Measurements from ENCODE around the gene UNC5B. TPM values are rescaled to one million over a fixed set of nuclear protein-coding genes. Genes with fewer than 3 reads are reported as not detected.

UNC5B gene
- polyA plus RNA-seq, 4 donors = 44.7 to 106 (median 49.3) TPM

DNA sequence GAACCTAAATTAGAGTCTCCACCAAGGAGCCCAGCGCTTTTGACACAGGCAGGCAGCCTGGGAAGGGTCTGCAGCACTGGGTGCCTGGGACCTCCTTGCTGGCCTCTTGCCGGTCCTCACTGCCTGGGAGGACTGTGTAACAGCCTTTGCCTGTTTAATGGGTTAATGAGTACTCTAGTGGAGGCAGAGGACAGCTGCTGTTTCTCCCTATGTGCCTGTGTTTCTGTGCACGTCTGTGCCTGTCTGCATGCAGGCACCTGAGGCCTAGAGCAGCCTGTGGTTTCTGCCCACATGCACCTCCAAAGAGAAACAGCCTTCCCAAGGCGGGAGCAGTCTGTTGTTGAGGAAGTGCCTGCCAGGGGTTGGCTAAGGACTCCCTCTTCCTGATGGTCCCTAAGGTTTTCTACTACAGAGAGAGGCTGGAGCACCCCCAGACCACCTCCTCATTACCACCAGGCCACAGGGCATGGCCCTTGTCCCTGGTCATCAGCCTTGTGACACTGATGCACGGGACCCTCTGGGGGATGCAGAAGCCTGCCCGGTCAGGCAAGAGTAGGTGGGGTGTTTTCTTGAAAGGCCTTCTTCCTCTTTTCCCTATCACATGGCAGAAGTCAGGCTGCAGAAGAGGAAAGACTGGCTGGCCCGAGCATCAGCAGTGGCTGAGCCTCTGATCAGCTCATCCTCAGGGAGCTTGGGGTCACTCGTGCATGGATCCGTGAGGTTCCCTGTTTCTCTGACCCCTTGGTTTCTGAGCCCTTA is 120.9 kb downstream of the UNC5B start:
- DNase-seq (ENCODE audit: low read depth in 4 of 4, low spot score in 3 of 4) = no peak

GRCh38 chr10:71334221-71334791 is 121.9 kb downstream of the UNC5B start:
- no peak for DNase-seq (ENCODE audit: low read depth in 4 of 4, low spot score in 3 of 4)

DNA sequence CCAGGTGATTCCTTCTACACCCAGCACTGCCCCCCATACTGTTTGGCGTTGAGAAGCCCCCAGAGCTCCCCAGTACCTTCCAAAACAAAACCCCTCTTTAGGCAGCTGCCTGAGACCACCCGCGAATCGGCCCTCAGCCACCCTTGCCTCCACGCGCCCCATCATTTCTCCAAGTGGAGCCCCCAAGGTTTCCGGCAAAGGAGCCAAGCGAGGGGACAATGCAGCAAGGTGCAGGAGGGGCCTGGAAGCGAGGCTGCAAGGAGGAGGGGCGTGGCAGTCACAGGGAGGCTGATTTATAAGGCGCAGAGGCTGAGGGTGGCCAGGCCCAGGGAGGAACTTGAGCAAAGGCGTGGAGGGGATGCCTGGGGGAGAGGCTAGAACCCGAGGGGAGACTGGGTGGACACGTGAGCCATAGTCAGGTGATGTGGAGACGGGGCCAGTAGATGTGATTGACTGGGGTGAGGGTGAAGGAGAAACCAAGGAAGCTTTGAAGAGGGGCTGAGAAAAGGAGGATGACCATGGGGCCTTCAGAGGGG is 122.9 kb downstream of the UNC5B start:
- DNase-seq (ENCODE audit: low read depth in 4 of 4, low spot score in 3 of 4) = no peak

DNA sequence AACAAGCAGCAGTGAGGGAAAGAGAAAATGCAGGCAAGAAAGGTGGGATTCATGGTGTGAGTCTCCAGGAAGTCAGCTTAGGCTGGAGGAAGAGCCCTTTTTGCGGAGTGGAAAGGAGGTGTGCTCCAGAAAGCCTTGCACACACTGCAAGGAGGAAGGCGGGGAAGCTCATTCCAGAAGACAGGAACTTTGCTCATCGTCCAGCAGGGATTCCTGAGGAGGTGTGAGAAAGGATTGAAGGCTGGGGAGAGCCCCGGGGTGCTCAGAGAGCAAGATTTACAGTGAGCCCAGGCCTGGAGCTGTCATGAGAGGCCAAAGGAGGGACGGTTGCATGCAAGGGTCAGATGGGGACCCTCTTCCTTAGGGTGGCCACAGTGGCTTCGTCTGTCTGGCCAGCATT is 124.3 kb downstream of the UNC5B start:
- no peak for DNase-seq (ENCODE audit: low read depth in 4 of 4, low spot score in 3 of 4)

GRCh38 chr10:71337219-71337701 is 124.9 kb downstream of the UNC5B start:
- DNase-seq (ENCODE audit: low read depth in 4 of 4, low spot score in 3 of 4) = peak in 3 of 4 donors; percentile 51 to 59 (median 52)

DNA sequence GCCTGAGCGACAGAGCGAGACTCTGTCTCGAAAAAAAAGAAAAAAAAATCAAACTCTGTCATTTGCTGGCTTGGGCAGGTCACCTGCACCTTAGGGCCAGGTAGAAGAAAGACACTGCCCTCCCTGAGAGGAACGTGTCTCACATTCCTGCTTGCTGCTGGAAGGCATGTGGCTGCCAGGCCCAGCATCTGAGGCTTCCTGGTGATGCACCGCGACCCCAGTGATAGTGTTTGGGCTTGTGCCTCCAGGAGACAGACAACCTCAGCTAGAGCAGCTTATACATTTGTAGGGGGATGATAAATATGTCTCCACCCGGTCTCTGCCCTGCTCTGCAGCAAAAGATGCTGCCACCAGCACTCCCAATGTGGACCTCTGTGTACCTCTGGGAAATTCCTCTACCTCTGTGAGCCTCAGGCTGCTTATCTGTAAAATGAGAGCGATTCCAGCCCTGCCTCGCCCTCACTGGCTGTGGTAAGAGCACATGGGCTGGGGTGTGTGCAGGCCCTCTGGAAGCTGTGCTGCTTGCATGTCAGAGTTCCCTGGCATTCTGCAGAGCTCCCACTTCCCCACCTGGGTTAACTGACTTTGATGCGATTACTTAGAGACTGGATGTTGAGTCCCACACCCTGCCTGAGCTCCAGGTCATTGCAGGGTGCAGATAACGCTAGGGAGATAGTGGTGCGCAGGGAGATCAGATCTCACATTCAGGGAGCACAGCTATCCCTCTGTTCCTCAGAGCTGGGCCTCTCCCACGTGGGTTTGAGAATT is 126.5 kb downstream of the UNC5B start:
- no peak for DNase-seq (ENCODE audit: low read depth in 4 of 4, low spot score in 3 of 4)

GRCh38 chr10:71339796-71340589 is 127.6 kb downstream of the UNC5B start:
- no peak for DNase-seq (ENCODE audit: low read depth in 4 of 4, low spot score in 3 of 4)

DNA sequence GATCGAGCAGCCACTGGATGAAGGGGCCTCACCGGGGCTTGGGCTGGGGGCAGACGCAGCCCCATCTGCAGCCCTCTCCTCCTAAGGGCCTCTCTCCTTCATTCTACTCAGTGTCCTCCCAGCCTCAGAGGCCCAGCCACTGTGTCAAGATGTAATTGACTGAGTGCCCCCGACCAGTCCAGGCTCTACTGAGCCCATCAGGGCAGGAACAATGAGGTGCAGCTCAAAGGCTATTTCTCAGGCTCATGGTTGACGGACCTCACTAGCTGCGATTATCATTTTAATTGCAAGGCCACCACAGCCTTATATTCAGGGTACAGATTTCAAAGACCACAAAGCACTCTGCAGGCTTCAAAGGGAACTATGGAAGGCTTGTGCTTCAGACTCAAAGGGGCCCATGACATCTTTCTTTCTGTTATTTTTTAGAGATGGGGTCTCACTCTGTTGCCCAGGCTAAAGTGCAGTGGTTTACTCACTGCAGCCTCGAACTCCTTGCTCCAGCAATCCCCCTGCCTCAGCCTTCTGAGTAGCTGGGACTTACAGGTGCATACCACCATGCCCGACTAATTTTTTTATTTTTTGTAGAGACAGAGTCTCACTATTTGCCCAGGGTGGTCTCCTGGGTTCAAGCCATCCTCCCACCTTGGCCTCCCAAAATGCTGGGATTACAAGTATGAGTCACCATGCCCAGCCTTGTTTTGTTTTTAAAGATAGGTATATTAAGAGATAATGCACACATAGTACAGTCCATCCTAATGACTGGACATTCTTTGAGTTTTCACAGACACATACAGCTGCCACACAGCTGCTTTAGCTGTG is 130.4 kb downstream of the UNC5B start:
- no peak for DNase-seq (ENCODE audit: low read depth in 4 of 4, low spot score in 3 of 4)

DNA sequence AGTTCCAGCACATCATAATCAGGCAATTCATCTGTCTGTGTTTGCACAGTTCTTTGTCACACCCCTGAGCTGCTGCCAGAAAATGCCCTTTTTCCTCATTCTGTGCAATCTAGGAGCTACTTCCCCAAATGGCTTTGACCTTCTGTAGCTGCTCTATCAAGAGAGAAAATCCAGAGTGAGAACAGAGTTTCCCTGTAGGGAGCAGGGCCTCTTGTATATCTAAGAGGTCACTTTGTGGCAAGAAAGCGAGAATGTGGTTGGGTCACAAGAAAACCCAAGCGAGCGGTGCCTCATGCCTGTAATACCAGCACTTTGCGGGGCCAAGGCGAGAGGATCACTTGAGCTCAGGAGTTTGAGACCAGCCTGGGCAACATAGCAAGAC is 131.0 kb downstream of the UNC5B start:
- DNase-seq (ENCODE audit: low read depth in 4 of 4, low spot score in 3 of 4) = no peak

- DNase-seq (ENCODE audit: low read depth in 4 of 4, low spot score in 3 of 4) = no peak
These were observed 132.0 kb downstream of the UNC5B start for GRCh38 chr10:71344154-71344925.

DNA sequence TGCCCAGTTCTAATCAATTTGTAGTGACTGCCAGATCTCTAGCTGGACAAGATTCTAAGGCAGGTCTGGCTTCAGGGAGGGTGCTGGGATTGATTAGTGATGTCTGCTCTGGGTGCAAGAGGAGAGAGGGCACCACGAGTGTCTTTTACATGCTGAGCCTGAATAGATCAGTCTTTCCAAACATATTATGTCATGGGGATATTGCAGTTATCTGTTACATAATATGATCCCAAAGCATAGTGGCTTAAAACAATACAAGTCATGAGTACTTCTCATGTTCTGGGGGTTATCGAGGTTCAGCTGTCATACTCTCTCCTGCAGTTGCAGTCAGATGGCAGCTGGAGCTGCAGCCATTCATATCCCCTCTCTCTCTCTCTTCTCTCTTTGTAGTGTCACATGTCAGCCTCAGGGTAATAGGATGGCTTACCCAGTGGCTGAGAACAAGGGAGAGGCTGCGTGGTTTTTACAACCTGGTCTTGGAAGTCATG is 132.7 kb downstream of the UNC5B start:
- DNase-seq (ENCODE audit: low read depth in 4 of 4, low spot score in 3 of 4) = no peak

DNA sequence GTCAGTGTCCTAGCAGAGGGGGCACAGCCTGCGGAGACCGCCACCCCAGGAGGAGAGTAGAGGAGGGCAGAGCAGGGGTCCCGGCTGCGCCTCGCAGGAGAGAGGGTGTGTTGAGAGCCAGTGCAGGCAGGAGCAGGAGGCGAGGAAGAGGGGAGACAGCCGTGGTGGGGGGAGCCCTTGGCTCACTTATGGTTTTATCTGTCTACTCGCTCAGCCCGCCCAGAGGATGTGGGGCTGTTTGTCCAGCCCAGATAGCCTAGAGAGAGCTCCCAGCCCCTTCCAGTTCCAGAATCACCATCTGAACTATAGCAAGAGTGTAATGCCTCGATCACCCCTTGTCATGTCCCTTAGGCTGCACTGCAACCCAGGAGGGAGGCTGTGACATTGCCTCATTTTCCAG is 133.3 kb downstream of the UNC5B start:
- no peak for DNase-seq (ENCODE audit: low read depth in 4 of 4, low spot score in 3 of 4)

DNA sequence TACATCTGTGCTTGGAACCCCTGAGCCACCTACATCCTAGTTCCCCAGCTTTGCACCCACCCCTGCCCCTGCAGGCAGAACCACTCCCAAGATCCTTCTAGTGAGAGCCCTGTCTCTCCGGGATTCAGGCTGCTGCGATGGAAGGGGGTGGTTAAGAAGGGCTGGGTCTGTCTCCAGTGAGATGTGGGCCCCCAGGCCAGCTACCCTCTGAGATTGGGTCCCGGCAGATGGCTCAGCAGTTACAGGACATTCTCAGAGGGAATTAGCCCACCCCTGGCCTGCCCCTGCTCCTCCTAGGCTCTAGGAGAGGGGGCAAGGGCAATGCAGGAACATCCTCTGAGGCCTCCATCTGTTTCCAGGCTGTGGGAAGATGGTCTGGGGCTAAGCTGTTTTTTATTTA is 134.4 kb downstream of the UNC5B start:
- DNase-seq (ENCODE audit: low read depth in 4 of 4, low spot score in 3 of 4) = no peak

- no peak for DNase-seq (ENCODE audit: low read depth in 4 of 4, low spot score in 3 of 4)
These were observed 135.4 kb downstream of the UNC5B start for GRCh38 chr10:71347587-71348395.

- no peak for DNase-seq (ENCODE audit: low read depth in 4 of 4, low spot score in 3 of 4)
These were observed 136.5 kb downstream of the UNC5B start for GRCh38 chr10:71348850-71349249.

- no peak for DNase-seq (ENCODE audit: low read depth in 4 of 4, low spot score in 3 of 4)
These were observed 137.0 kb downstream of the UNC5B start for GRCh38 chr10:71349406-71349805.

DNA sequence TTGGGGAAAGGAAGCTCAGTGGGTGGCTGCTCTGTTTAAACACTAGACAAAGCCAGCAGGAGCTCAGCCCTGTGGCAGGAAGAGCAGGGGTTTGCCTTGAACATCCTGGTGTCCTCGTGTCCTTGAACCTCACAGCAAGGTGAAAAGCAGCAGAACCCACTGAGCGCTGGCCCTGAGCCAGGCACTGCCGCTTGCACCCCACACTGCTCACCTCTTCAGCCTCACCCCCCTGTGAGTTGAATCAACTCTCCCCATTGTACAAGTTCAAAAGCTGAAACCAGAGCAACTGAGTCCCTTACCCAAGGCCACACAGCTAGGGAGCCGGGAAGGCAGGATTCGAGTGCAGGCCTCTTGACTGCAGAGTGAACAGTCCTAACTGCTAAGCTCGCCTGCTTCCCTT is 138.7 kb downstream of the UNC5B start:
- DNase-seq (ENCODE audit: low read depth in 4 of 4, low spot score in 3 of 4) = no peak

All from left renal pelvis (tissue), 4 donors.